ENCODE data around the gene MAP2. TPM values are rescaled to one million over a fixed set of nuclear protein-coding genes. Genes with fewer than 3 reads are reported as not detected.

Gene MAP2
- total RNA-seq, 1 experiment from 2014 or later: 7.4 TPM

- Histone ChIP-seq H3K27me3 (ENCODE audit: insufficient read depth, low read length) (no peaks in the 10 kb centered on the region), H3K79me2 (ENCODE audit: insufficient read depth, low read length) (no peaks in the 10 kb centered on the region), H2AFZ (ENCODE audit: low read depth, low read length, poor library complexity, severe bottlenecking) (no peak overlapping the region), H3K4me3 (replicated peaks in 1 of 2; ENCODE audit: low read depth in 1 of 2, low read length in 2 of 2) (no peak overlapping the region), H3K9me3 (ENCODE audit: control insufficient read depth in 1 of 2, insufficient read depth in 1 of 2, low read depth in 1 of 2, low read length in 2 of 2) (no peaks in the 10 kb centered on the region), H3K36me3 (ENCODE audit: control insufficient read depth in 1 of 2, insufficient read depth in 2 of 2, low read length in 2 of 2) (no peaks in the 10 kb centered on the region), H3K9me2 (ENCODE audit: insufficient read depth) (no peaks in the 10 kb centered on the region), H3K9ac (ENCODE audit: low read length) (no peak overlapping the region), H4K20me1 (ENCODE audit: insufficient read depth) (no peaks in the 10 kb centered on the region), H3K4me2 (ENCODE audit: low read length) (no peak overlapping the region), H3K27ac (ENCODE audit: low read depth, low read length) (no peak overlapping the region), H3K4me1 (ENCODE audit: control insufficient read depth in 1 of 2, insufficient read depth in 2 of 2, low read length in 2 of 2) (no peaks in the 10 kb centered on the region)
- no TSS peak for BruUV-seq (replicated peaks)
- CTCF ChIA-PET: no interaction called here
- no peak for ATAC-seq
- DNase-seq (ENCODE audit: low read depth, low spot score): no peak
- RAD21 ChIA-PET (ENCODE audit: low non-redundant PET in 1 of 2, low total read pairs in 2 of 2, uncharacterized antibody in 2 of 2, unreplicated experiment in 2 of 2): no interaction called here
- POLR2A ChIA-PET: no interaction called here
- TF ChIP-seq SP1 (IDR thresholded peaks at IDR 0.05; ENCODE audit: low read depth) (no peak), CTCF (IDR thresholded peaks at IDR 0.05 in 2 of 3, conservative IDR thresholded peaks at IDR 0.05 in 1 of 3; ENCODE audit: borderline replicate concordance in 1 of 3, insufficient read depth in 1 of 3, low read depth in 2 of 3, low read length in 2 of 3) (no peak), FOSL1 (IDR thresholded peaks at IDR 0.05; ENCODE audit: low read depth) (no peak), REST (IDR thresholded peaks at IDR 0.05; ENCODE audit: low read depth) (no peak), MAX (IDR thresholded peaks at IDR 0.05) (no peak), EZH2 (IDR thresholded peaks at IDR 0.05) (no peak), CBX3 (IDR thresholded peaks at IDR 0.05; ENCODE audit: low read depth) (no peak), ZFX (IDR thresholded peaks at IDR 0.05) (no peak), TCF7L2 (IDR thresholded peaks at IDR 0.05; ENCODE audit: borderline replicate concordance, extremely low read depth, insufficient read depth, insufficient read length) (no peak), ATF3 (IDR thresholded peaks at IDR 0.05) (no peak), YY1 (IDR thresholded peaks at IDR 0.05; ENCODE audit: extremely low read depth, insufficient replicate concordance, low read depth, low read length) (no peak), ZNF274 (IDR thresholded peaks at IDR 0.05; ENCODE audit: low read depth, low read length) (no peak), CEBPB (IDR thresholded peaks at IDR 0.05; ENCODE audit: low read depth) (no peak), ELF1 (IDR thresholded peaks at IDR 0.05; ENCODE audit: borderline replicate concordance, low read depth) (no peak), POLR2AphosphoS5 (IDR thresholded peaks at IDR 0.05; ENCODE audit: low read depth, low read length) (no peak), EZH2phosphoT487 (IDR thresholded peaks at IDR 0.05; ENCODE audit: borderline replicate concordance) (no peak), RAD21 (IDR thresholded peaks at IDR 0.05; ENCODE audit: low read depth) (no peak)
- intact Hi-C loops (cut with micrococcal nuclease): no loop called here
Observed at GRCh38 chr2:209680596-209680995, 256.7 kb downstream of the MAP2 start.
